HEK293 (cell line): ENCODE data around the gene KICS2.

ENCODE experiments used
- HIC1 ChIP-seq: fragments of 450-650 bp; formaldehyde crosslinking; IDR thresholded peaks from 2 replicates; pipeline ENCODE4 v1.5.1; 2016; ENCODE audit warnings: missing biosample characterization, missing genetic modification characterization
- HOXC10 ChIP-seq: sonication (generic); formaldehyde crosslinking; IDR thresholded peaks from 2 replicates; pipeline ENCODE4 v1.8.1; 2023; ENCODE audit warnings: mild to moderate bottlenecking, missing genetic modification reagents
- KLF8 ChIP-seq: fragments of 450-650 bp; formaldehyde crosslinking; IDR thresholded peaks from 2 replicates; pipeline ENCODE4 v1.5.1; 2016; ENCODE audit warnings: missing biosample characterization, missing genetic modification characterization
- ZBTB11 ChIP-seq: fragments of 450-650 bp; formaldehyde crosslinking; conservative IDR thresholded peaks from 2 replicates; pipeline ENCODE4 v1.5.1; 2016; ENCODE audit warnings: low read depth, missing biosample characterization, missing genetic modification characterization
- ZEB2 ChIP-seq: fragments of 450-650 bp; formaldehyde crosslinking; IDR thresholded peaks from 2 replicates; pipeline ENCODE4 v1.5.1; 2016; ENCODE audit warnings: missing biosample characterization, missing genetic modification characterization
- ZFP37 ChIP-seq: fragments of 450-650 bp; formaldehyde crosslinking; IDR thresholded peaks from 2 replicates; pipeline ENCODE4 v1.5.1; 2016; ENCODE audit warnings: missing biosample characterization, missing genetic modification characterization
- ZFP69B ChIP-seq: fragments of 450-650 bp; formaldehyde crosslinking; IDR thresholded peaks from 2 replicates; pipeline ENCODE4 v1.5.1; 2016; ENCODE audit warnings: missing biosample characterization, missing genetic modification characterization
- ZNF10 ChIP-seq: fragments of 450-650 bp; formaldehyde crosslinking; IDR thresholded peaks from 2 replicates; pipeline ENCODE4 v1.5.1; 2017; ENCODE audit warnings: missing biosample characterization, missing genetic modification characterization
- ZNF157 ChIP-seq: fragments of 450-650 bp; formaldehyde crosslinking; IDR thresholded peaks from 2 replicates; pipeline ENCODE4 v1.5.1; 2016; ENCODE audit warnings: missing biosample characterization, missing genetic modification characterization
- ZNF175 ChIP-seq: fragments of 450-650 bp; formaldehyde crosslinking; IDR thresholded peaks from 2 replicates; pipeline ENCODE4 v1.5.1; 2016; ENCODE audit warnings: missing biosample characterization, missing genetic modification characterization
- ZNF19 ChIP-seq: fragments of 450-650 bp; formaldehyde crosslinking; IDR thresholded peaks from 2 replicates; pipeline ENCODE4; 2016; ENCODE audit warnings: missing biosample characterization, missing genetic modification characterization, low read depth
- ZNF239 ChIP-seq: fragments of 450-650 bp; formaldehyde crosslinking; IDR thresholded peaks from 2 replicates; pipeline ENCODE4 v1.5.1; 2016; ENCODE audit warnings: missing biosample characterization, missing genetic modification characterization
- ZNF24 ChIP-seq: fragments of 450-650 bp; formaldehyde crosslinking; IDR thresholded peaks from 2 replicates; pipeline ENCODE4 v1.5.1; 2016; ENCODE audit warnings: missing biosample characterization, missing genetic modification characterization
- ZNF280D ChIP-seq: fragments of 450-650 bp; formaldehyde crosslinking; IDR thresholded peaks from 2 replicates; pipeline ENCODE4 v1.5.1; 2016; ENCODE audit warnings: missing biosample characterization, missing genetic modification characterization
- ZNF354C ChIP-seq: fragments of 450-650 bp; formaldehyde crosslinking; IDR thresholded peaks from 2 replicates; pipeline ENCODE4 v1.5.1; 2016; ENCODE audit warnings: missing biosample characterization, missing genetic modification characterization, low read depth, borderline replicate concordance
- ZNF433 ChIP-seq: fragments of 450-650 bp; formaldehyde crosslinking; IDR thresholded peaks from 2 replicates; pipeline ENCODE4 v1.5.1; 2016; ENCODE audit warnings: missing biosample characterization, missing genetic modification characterization, low read depth
- ZNF48 ChIP-seq: fragments of 450-650 bp; formaldehyde crosslinking; IDR thresholded peaks from 2 replicates; pipeline ENCODE4 v1.5.1; 2016; ENCODE audit warnings: missing biosample characterization, missing genetic modification characterization
- ZNF514 ChIP-seq: fragments of 450-650 bp; formaldehyde crosslinking; IDR thresholded peaks from 2 replicates; pipeline ENCODE4 v1.5.1; 2016; ENCODE audit warnings: missing biosample characterization, missing genetic modification characterization
- ZNF544 ChIP-seq: fragments of 450-650 bp; formaldehyde crosslinking; IDR thresholded peaks from 2 replicates; pipeline ENCODE4 v1.5.0; 2017; ENCODE audit warnings: missing biosample characterization, missing genetic modification characterization
- ZNF626 ChIP-seq: fragments of 450-650 bp; sonication (Bioruptor Pico); formaldehyde crosslinking; IDR thresholded peaks from 2 replicates; pipeline ENCODE4 v1.5.1; 2018; ENCODE audit warnings: missing biosample characterization, missing genetic modification characterization, inconsistent platforms
- ZNF639 ChIP-seq: fragments of 450-650 bp; formaldehyde crosslinking; IDR thresholded peaks from 2 replicates; pipeline ENCODE4 v1.5.1; 2016; ENCODE audit warnings: missing biosample characterization, missing genetic modification characterization
- ZNF658 ChIP-seq: fragments of 450-650 bp; formaldehyde crosslinking; IDR thresholded peaks from 2 replicates; pipeline ENCODE4; 2016; ENCODE audit warnings: missing biosample characterization, missing genetic modification characterization
- ZNF677 ChIP-seq: fragments of 450-650 bp; IDR thresholded peaks from 2 replicates; pipeline ENCODE4 v1.5.0; 2018; ENCODE audit warnings: missing biosample characterization, mild to moderate bottlenecking, missing genetic modification characterization, moderate library complexity
- ZNF768 ChIP-seq: fragments of 450-650 bp; formaldehyde crosslinking; IDR thresholded peaks from 2 replicates; pipeline ENCODE4 v1.5.1; 2018; ENCODE audit warnings: missing biosample characterization, mild to moderate bottlenecking, missing genetic modification characterization
- ZNF792 ChIP-seq: fragments of 450-650 bp; formaldehyde crosslinking; IDR thresholded peaks from 2 replicates; pipeline ENCODE4 v1.5.1; 2016; ENCODE audit warnings: missing biosample characterization, missing genetic modification characterization
- ZNF830 ChIP-seq: fragments of 450-650 bp; IDR thresholded peaks from 2 replicates; pipeline ENCODE4 v1.5.0; 2018; ENCODE audit warnings: missing biosample characterization, missing genetic modification characterization, low read depth, mild to moderate bottlenecking, moderate library complexity
- TF ChIP-seq, protein P1 (sequence below): fragments of 450-650 bp; formaldehyde crosslinking; IDR thresholded peaks from 2 replicates; pipeline ENCODE4 v1.5.1; 2017; ENCODE audit warnings: missing biosample characterization, missing genetic modification characterization
- TF ChIP-seq, protein P2 (sequence below): fragments of 450-650 bp; formaldehyde crosslinking; IDR thresholded peaks from 2 replicates; pipeline ENCODE4 v1.5.1; 2017; ENCODE audit warnings: missing biosample characterization, missing genetic modification characterization

KICS2 gene

GRCh38 chr12:64222009-64222765 is at the start of gene KICS2 (continued):
- TF ChIP-seq, protein P1, sequence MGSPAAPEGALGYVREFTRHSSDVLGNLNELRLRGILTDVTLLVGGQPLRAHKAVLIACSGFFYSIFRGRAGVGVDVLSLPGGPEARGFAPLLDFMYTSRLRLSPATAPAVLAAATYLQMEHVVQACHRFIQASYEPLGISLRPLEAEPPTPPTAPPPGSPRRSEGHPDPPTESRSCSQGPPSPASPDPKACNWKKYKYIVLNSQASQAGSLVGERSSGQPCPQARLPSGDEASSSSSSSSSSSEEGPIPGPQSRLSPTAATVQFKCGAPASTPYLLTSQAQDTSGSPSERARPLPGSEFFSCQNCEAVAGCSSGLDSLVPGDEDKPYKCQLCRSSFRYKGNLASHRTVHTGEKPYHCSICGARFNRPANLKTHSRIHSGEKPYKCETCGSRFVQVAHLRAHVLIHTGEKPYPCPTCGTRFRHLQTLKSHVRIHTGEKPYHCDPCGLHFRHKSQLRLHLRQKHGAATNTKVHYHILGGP (tag by site-specific recombination), result no peak
- TF ChIP-seq ZNF768 (tag by site-specific recombination), result no peak
- 0 out of 2 replicates have a peak, but pooled peaks have one; percentile 9 for TF ChIP-seq ZNF792
- TF ChIP-seq ZNF280D (tag by site-specific recombination), result no peak
- no peak for TF ChIP-seq ZNF157 (tag by site-specific recombination)
- TF ChIP-seq KLF8 (tag by site-specific recombination), result peak; percentile 86
- TF ChIP-seq ZFP37, result peak; percentile 92; the same call in 1 of the 2 replicates
- TF ChIP-seq ZNF544 (tag by site-specific recombination), result no peak
- TF ChIP-seq ZNF677 (tag by site-specific recombination), result peak; percentile 45; the same call in 1 of the 2 replicates
- no peak for TF ChIP-seq ZNF19 (tag by site-specific recombination)
- no peak for TF ChIP-seq ZNF658 (tag by site-specific recombination)
- TF ChIP-seq ZNF354C, result no peak
- peak; percentile 92 for TF ChIP-seq ZFP69B (tag by site-specific recombination)
- TF ChIP-seq, protein P2, sequence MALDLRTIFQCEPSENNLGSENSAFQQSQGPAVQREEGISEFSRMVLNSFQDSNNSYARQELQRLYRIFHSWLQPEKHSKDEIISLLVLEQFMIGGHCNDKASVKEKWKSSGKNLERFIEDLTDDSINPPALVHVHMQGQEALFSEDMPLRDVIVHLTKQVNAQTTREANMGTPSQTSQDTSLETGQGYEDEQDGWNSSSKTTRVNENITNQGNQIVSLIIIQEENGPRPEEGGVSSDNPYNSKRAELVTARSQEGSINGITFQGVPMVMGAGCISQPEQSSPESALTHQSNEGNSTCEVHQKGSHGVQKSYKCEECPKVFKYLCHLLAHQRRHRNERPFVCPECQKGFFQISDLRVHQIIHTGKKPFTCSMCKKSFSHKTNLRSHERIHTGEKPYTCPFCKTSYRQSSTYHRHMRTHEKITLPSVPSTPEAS (tag by site-specific recombination), result peak; percentile 21; the same call in 1 of the 2 replicates
- TF ChIP-seq HOXC10, result no peak; the same call in 1 of the 2 replicates
- TF ChIP-seq ZNF433, result no peak
- TF ChIP-seq ZNF10, result 0 out of 2 replicates have a peak, but pooled peaks have one; percentile 27
- no peak for TF ChIP-seq ZBTB11
- peak; percentile 74 for TF ChIP-seq ZNF639 (tag by site-specific recombination)
- peak; percentile 56 for TF ChIP-seq ZNF24 (tag by site-specific recombination)
- TF ChIP-seq ZEB2 (tag by site-specific recombination), result peak; percentile 94
- TF ChIP-seq ZNF514 (tag by site-specific recombination), result no peak
- no peak for TF ChIP-seq ZNF239 (tag by site-specific recombination)
- no peak for TF ChIP-seq ZNF626
- TF ChIP-seq ZNF48, result no peak
- TF ChIP-seq ZNF175 (tag by site-specific recombination), result no peak
- TF ChIP-seq HIC1 (tag by site-specific recombination), result peak; percentile 77
- no peak for TF ChIP-seq ZNF830
